Right cardiac atrium (tissue), 5 donors: ENCODE data around the gene SIKE1. TPM values are rescaled to one million over a fixed set of nuclear protein-coding genes. Genes with fewer than 3 reads are reported as not detected.
"Not testable (repeated sequence)": the region's sequence is repeated elsewhere in the genome, so short reads cannot be mapped to it uniquely, and the experiment has no call there.

ENCODE experiments used
- ATAC-seq, 2 donors: fragments of 200-7000 bp; cut with Tn5 transposase; one replicate each; pipeline versions ENCODE4 v1.8.0 to v1.9.1; 2020; ENCODE audit warnings: moderate library complexity in 2 of 2, mild to moderate bottlenecking in 1 of 2
- DNase-seq, 3 donors: peaks; one replicate each; pipeline ENCODE4 v3.0.0-alpha.2; 2020
- H3K27ac ChIP-seq: one replicate; pipeline ENCODE4 v1.5.1; 2013; ENCODE audit warnings: mild to moderate bottlenecking, low read length, control low read depth, moderate library complexity
- H3K27me3 ChIP-seq: one replicate; pipeline ENCODE4 v1.6.1; 2013; ENCODE audit not compliant: control insufficient read depth, insufficient read depth
- H3K4me1 ChIP-seq: one replicate; pipeline ENCODE4 v1.6.1; 2013; ENCODE audit warnings: low read length; ENCODE audit not compliant: control insufficient read depth, insufficient read depth
- H3K4me3 ChIP-seq: one replicate; pipeline ENCODE4 v1.5.1; 2013; ENCODE audit warnings: low read length, control low read depth
- H3K9me3 ChIP-seq: one replicate; pipeline ENCODE4 v1.6.1; 2013; ENCODE audit warnings: low read length; ENCODE audit not compliant: control insufficient read depth
- WGBS: extraction: QIAGEN DNeasy Blood & Tissue Kit; methylation state at CpG from one replicate; pipeline ENCODE4 v1.1.7; 2013; 5-methylcytosine and 5-hydroxymethylcytosine counted together
- intact Hi-C, 4 donors: fragments of 100-400 bp; cut with DNase I; formaldehyde crosslinking; loops; one replicate each; pipeline versions ENCODE4 v1.11.0 to v1.14.0; 2022 to 2023
- polyA plus RNA-seq: library from polyadenylated mRNA; stranded (reverse); fragments of 200-250 nt; gene quantifications from one replicate; pipeline ENCODE4 v1.2.3, GENCODE V29; 2013
- total RNA-seq, 4 donors: library from RNA; stranded (reverse); fragmentation: NEBNext Ultra II Directional; extraction: Animal tissue kit (Norgen Biotek cat#: 25700); gene quantifications; one replicate each; pipeline ENCODE4 v1.2.1, GENCODE V29; 2021
- donor health status: healthy with polysubstance abuse.
- donor health status: DM: no; HTN: yes; CAD: no.
- donor health status: DM: no; HTN: no; CAD: no.
- donor health status: DM: no; HTN: yes; CAD: no; lungs with severe emphysema.
- donor health status: DM: yes; HTN: yes; CAD: no.

Gene SIKE1
- total and polyA plus RNA-seq, 5 donors, result 17.9 to 36.9 (median 34.2) TPM

DNA sequence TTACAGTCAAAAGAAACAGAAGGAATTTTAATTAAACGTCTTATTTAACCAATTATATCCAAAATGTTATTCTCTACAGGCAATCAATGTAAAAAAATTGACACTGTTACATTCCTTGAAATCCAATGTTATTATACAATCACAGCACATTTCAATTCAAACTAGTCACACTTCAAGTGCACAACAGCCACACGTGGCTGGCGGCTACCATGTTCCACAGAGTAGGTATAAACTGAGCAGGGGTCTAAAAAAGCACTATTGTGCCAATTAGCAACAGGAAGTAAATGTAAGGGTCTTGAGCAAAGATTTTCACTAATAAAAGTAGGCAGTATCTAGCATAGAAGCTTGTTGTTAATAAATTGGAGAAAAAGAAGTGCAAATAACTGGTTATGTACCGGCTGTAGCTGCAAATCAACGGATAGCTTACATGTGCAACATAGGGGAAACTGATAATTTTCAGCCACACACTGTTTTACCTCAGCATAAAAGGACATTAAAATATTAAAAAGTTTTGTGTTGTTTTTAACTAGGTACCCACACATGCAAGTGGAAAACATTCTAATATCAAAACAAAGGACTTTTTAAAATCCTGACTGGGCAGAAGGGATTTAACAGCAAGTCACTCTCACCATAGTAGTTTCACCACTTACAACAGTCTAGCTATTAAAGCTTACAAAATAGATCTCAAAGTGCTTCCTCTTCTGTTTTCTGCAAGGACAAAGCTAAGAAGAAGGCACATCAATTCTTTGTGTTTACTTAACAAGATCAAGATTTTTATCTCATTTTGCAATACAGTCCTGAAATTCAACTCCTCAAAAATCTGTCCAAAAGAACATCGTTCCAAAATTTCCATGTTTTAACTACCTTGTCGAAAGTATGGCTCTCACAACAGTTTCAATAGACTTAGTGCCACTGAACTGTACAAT is 25.2 kb downstream of the SIKE1 start:
- peaks cover 14% of the 10 kb centered on the region for H3K4me1 ChIP-seq

DNA sequence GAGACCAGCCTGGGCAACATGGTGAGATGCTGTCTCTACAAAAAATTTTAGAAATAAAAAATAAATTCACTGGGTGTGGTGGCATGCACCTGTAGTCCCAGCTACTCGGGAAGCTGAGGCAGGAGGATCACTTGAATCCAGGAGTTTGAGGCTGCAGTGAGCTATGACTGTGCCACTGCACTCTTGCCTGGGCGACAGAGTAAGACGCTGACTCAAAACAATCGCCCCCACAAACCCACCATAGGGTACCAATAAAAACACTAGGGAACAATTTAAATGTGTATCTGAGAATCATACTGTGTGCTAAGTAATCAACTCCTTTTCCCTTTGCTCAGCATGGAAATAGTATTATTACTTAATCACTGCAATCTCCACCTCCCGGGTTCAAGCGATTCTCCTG is 26.8 kb downstream of the SIKE1 start:
- H3K27me3 ChIP-seq, H3K27ac ChIP-seq, ATAC-seq, intact Hi-C loops, H3K4me3 ChIP-seq, DNase-seq, H3K9me3 ChIP-seq: not testable (repeated sequence)
- H3K4me1 ChIP-seq, result peaks cover 14% of the 10 kb centered on the region
- WGBS, result 88% methylated on average over 6 of the region's 6 CpGs

More for the DNA sequence above, 25.2 kb downstream of the SIKE1 start:
- Histone ChIP-seq H3K9me3 (no peaks in the 10 kb centered on the region), H3K27me3 (no peaks in the 10 kb centered on the region), H3K27ac (no peak overlapping the region), H3K4me3 (peak overlapping the region; percentile 85)
- 44% methylated on average over 7 of the region's 7 CpGs for WGBS
- ATAC-seq, result no peak
- intact Hi-C loops, result loop anchor here in 1 of 4 donors (5.0 kb wide), 1 partner anchor 38 kb away; the partner anchor contains the start of gene NRAS
- DNase-seq, result no peak

DNA sequence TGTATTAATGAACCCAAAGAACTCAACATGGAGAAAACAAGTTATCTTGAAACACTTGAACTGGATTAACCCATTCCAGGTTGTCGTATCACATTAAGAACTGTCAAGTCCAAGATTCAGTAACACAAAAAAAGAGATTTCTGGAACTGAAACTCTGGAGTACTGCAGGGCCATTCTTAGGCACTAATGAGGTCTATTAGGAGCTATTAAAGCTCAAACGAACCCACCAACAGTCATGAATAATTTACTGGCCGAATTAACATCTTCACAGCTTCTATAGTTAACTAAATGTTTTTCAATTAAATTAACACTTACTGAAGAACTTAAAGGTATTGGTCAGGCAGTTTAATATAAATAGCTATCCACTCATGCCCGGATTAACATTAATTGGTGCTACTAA is 27.3 kb downstream of the SIKE1 start:
- intact Hi-C loops, result no loop called here
- no peak for ATAC-seq
- H3K27ac ChIP-seq, result no peak overlapping the region
- H3K9me3 ChIP-seq, result no peaks in the 10 kb centered on the region
- H3K27me3 ChIP-seq, result no peaks in the 10 kb centered on the region
- no peak for DNase-seq
- WGBS, result 49% methylated on average over 4 of the region's 4 CpGs
- peaks cover 14% of the 10 kb centered on the region for H3K4me1 ChIP-seq
- no peak overlapping the region for H3K4me3 ChIP-seq

DNA sequence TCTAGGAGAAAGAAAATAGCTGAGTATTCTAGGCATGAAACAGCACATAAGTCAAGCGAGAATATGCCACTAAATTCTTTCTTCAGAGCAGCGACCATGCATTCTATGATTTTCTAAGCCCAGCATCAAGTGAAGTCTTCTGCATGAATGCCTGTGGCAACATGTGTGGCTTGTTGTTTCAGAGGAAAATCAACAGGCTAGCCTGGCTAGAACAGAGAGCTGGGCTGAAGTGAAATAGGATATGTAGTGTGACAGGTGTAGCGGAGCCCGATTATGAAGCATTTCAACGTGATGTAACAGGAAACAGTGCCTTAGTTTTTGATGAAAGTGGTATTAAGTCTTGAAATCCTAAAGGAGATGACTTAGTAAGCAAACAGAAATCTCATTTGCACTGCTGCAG is 29.7 kb downstream of the SIKE1 start:
- no peaks in the 10 kb centered on the region for H3K27me3 ChIP-seq
- H3K27ac ChIP-seq, result peak overlapping the region; percentile 64
- peaks cover 14% of the 10 kb centered on the region for H3K4me1 ChIP-seq
- no peaks in the 10 kb centered on the region for H3K9me3 ChIP-seq
- no peak overlapping the region for H3K4me3 ChIP-seq
- ATAC-seq, result no peak
- 57% methylated on average over 5 of the region's 5 CpGs for WGBS
- intact Hi-C loops, result no loop called here
- no peak for DNase-seq

DNA sequence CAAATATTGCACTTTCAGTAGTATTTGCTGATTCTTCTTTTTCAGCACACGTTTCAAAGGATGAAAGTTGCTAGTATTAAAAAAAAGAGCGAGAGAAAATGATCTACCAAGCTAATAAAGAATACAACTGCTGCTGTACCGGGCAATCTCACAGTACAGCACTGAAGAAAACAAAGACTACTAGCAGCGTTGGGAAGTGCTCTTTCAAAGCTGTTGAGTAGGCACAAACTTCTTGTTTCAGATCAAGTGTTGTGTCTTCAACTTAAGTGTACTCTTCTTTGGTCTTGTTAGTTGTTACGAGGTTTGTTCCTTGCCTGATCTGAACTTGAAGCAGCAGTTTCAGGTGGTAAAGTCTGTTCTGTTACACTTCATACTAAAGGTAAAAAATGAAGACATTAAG is 30.6 kb downstream of the SIKE1 start:
- ATAC-seq (no peak), DNase-seq (no peak)
- Histone ChIP-seq H3K4me3 (no peak overlapping the region), H3K27me3 (no peaks in the 10 kb centered on the region), H3K27ac (no peak overlapping the region), H3K9me3 (no peaks in the 10 kb centered on the region), H3K4me1 (peaks cover 14% of the 10 kb centered on the region)
- WGBS, result 65% methylated on average over 5 of the region's 5 CpGs
- intact Hi-C loops, result no loop called here

DNA sequence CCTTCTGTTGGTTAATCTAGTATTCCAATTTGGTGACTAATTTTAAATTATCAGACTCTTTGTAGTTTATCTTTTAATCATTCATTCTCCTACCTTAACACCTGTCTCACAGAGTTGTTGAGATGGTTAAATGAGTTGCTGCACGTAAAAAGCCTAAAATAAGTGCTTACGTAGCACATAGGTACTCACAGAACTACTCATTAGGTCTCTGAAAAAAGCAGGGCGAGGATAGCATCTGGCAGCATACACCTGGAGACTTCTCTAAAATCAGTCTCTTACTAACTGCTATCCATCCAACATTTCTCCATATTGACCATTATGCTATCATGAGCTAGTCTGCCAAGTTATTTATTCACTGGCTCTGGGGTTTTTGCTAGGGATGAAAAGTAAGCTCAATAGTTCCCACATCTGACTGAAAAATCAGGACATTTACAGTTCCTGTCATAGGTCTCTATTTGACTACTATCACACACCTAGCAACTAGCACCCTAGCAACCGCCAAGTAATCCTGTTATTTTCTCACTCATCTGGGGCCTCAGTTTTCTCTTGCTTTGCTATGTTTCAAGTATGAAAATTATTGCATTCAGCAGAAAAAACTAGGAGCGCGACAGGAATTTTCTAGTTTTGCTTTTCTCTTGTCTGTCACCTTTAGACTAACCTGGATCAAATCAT is 33.9 kb downstream of the SIKE1 start:
- Histone ChIP-seq H3K4me3 (no peak overlapping the region), H3K9me3 (no peaks in the 10 kb centered on the region), H3K27ac (no peak overlapping the region), H3K27me3 (no peaks in the 10 kb centered on the region), H3K4me1 (peaks cover 5% of the 10 kb centered on the region)
- ATAC-seq (no peak), DNase-seq (no peak)
- WGBS, result 77% methylated on average over 6 of the region's 6 CpGs
- intact Hi-C loops, result no loop called here

DNA sequence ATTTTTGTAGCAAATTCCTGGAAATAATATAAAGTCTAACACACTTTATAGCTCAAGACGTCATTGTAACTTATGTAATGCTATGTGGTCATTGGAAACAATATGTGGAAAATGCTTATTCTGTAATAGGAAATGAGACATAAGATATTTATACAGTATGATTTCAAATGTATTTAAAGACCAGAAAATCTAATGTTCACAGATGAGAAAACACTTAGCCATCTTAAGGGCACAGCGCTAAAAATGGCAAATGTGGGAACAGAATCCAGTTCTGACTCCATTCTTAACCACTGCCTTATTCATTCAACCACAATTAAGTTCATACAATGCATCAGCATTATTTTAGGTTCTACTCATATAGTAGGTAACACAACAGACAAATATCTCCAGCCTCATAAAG is 35.2 kb downstream of the SIKE1 start:
- intact Hi-C loops, result no loop called here
- H3K4me3 ChIP-seq, result no peak overlapping the region
- peaks cover 2% of the 10 kb centered on the region for H3K4me1 ChIP-seq
- DNase-seq, result no peak
- ATAC-seq, result no peak
- no peaks in the 10 kb centered on the region for H3K27me3 ChIP-seq
- H3K27ac ChIP-seq, result no peak overlapping the region
- no peaks in the 10 kb centered on the region for H3K9me3 ChIP-seq
- WGBS, result 54% methylated on average over 2 of the region's 2 CpGs

DNA sequence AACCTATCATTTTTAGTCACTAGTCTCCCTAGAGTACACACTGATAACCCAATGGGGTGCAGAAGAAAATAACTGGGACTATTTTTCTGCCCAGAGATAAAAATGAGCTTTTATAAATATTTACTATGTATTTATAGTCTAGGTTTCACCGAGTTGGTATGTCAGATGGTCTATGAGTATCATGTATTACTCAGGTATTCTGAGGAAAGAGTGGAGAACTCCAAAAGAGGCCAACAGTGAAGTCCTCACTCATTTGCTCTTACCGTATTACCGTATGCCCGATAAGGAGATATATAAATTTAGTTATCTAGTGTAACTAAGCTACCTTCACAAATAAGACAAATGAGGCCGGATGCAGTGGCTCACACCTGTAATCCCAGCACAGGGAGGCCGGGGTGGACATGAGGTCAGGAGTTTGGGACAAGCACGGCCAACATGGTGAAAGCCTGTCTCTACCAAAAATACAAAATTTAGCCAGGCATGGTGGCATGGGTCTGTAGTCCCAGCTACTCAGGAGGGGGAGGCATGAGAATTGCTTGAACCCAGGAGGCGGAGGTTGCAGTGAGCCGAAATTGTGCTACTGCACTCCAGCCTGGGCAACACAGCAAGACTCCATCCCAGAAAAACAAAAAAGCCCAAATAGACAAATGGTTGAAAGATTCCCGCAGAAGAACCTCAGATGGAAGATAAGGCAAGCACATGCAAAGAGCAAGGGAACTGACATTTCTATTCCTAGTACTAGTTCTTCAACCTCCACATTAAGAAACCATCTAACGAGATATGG is 38.3 kb downstream of the SIKE1 start:
- Histone ChIP-seq H3K4me1 (peaks cover 2% of the 10 kb centered on the region), H3K9me3 (no peaks in the 10 kb centered on the region), H3K4me3 (no peak overlapping the region), H3K27ac (no peak overlapping the region), H3K27me3 (no peaks in the 10 kb centered on the region)
- intact Hi-C loops, result no loop called here
- DNase-seq (no peak), ATAC-seq (no peak)
- WGBS, result 94% methylated on average over 11 of the region's 11 CpGs

DNA sequence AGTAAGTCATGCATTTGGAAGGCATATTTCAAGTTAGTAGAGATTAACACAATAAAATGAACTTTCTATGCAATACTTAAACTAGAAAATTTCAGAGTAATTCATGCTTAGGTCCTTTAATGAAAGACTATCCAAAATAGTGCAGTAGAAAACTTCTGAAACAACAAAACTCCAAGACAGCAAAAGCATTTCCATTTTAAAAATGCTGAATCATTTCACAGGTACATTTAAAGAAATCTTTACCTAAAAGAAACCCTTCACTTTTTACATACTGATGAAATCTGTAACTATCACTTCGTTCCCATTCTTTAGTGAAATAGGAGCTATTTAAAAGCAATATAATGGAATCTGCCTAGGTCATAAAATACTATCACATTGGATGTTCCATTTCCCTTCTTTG is 40.2 kb downstream of the SIKE1 start:
- Histone ChIP-seq H3K27ac (no peak overlapping the region), H3K27me3 (no peaks in the 10 kb centered on the region), H3K9me3 (no peaks in the 10 kb centered on the region), H3K4me3 (no peak overlapping the region), H3K4me1 (peaks cover 2% of the 10 kb centered on the region)
- DNase-seq (no peak), ATAC-seq (no peak)
- intact Hi-C loops, result no loop called here
- WGBS, result 93% methylated on average over 1 of the region's 1 CpG

DNA sequence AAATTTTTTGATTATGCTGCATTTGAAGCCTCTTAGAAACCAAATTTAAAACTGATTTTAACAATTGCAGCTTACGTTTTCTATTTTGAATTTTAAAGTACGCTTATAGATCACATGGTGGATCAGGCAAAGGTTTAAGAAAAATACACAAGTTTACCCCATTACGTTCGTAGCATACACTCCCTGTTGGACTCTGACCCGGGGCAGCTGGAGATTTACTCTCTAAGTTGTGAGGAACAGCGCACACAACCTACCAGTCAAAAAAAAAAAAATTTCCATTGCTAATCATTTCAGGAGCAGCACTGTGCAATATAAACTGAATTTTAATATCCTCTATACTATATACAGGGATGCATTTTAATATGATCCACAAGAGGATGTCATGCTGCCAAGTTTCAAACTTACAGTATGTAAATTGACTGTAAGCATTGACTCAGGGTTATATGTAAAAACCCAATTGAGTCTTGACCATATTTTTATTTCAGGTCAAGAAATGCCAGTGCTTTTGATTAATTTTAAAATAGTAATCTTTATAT is 43.1 kb downstream of the SIKE1 start:
- WGBS, result 93% methylated on average over 6 of the region's 6 CpGs
- DNase-seq, result no peak
- Histone ChIP-seq H3K27ac (no peak overlapping the region), H3K9me3 (no peaks in the 10 kb centered on the region), H3K4me3 (no peak overlapping the region), H3K27me3 (no peaks in the 10 kb centered on the region), H3K4me1 (no peaks in the 10 kb centered on the region)
- intact Hi-C loops, result no loop called here
- ATAC-seq, result no peak
